GM18870 (cell line): ENCODE measurements around the gene TMEM50B.
"Not testable (repeated sequence)": the region's sequence is repeated elsewhere in the genome, so short reads cannot be mapped to it uniquely, and the experiment has no call there.

Experiments used
- ATAC-seq: cut with Tn5 transposase; IDR thresholded peaks from one replicate; pipeline ENCODE4 v1.9.1; 2021; ENCODE audit warnings: moderate library complexity; ENCODE audit not compliant: unreplicated experiment

TMEM50B gene

DNA sequence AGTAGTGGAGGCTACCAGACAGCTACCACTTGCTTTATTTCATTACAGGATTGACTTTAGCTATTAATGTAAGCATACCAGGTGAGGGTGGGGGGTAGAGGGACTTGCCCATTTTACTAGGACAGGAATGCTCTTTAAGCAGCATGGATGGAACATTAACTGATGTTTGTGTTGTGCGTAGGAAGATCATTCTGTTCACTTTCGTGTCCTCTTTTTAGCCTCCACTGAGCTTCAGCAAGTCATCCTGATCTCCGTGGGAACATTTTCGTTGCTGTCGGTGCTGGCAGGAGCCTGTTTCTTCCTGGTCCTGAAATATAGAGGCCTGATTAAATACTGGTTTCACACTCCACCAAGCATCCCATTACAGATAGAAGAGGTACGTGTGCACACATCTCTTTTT is 47.3 kb downstream of the TMEM50B start:
- ATAC-seq = no peak

- ATAC-seq = no peak
Observed at GRCh38 chr21:33430858-33431257, 48.9 kb downstream of the TMEM50B start.

- no peak for ATAC-seq
Observed at GRCh38 chr21:33428669-33429068, 51.1 kb downstream of the TMEM50B start.

DNA sequence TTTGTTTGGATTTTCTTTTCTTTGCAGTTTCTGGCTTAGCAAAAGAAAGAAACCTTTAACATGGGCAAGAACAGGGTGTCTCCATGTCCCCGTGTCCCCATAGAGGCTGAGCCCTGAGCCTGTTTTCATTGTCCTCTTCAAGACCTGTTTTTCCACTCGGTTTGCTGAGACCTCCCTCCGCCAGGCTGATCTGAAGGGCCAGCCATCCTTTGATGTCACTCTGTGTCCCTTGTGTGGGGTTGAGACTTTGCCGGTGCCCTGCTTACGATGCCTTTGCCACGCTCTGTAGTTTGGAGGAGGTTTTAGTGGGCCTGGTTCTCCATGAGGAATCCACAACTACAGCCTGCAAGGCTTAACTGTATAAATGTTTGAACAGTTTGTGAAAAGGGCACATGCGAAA is 52.7 kb downstream of the TMEM50B start:
- no peak for ATAC-seq

GRCh38 chr21:33425825-33426224 is 53.9 kb downstream of the TMEM50B start:
- ATAC-seq = no peak

- ATAC-seq = no peak
Observed at GRCh38 chr21:33424214-33424613, 55.6 kb downstream of the TMEM50B start.

- ATAC-seq = no peak
Observed at GRCh38 chr21:33421713-33422393, 57.9 kb downstream of the TMEM50B start.

- ATAC-seq = no peak
Observed at GRCh38 chr21:33419538-33420123, 60.1 kb downstream of the TMEM50B start.

- ATAC-seq = no peak
Observed at GRCh38 chr21:33418691-33419090, 61.1 kb downstream of the TMEM50B start.

GRCh38 chr21:33414926-33415325 is 64.8 kb downstream of the TMEM50B start:
- no peak for ATAC-seq

GRCh38 chr21:33414068-33414467 is 65.7 kb downstream of the TMEM50B start:
- ATAC-seq = no peak

- no peak for ATAC-seq
Observed at GRCh38 chr21:33412832-33413519, 66.8 kb downstream of the TMEM50B start.

GRCh38 chr21:33412439-33412831 is 67.3 kb downstream of the TMEM50B start:
- not testable (repeated sequence) for ATAC-seq

- ATAC-seq = no peak
Observed at GRCh38 chr21:33411949-33412430, 67.8 kb downstream of the TMEM50B start.

- no peak for ATAC-seq
Observed at GRCh38 chr21:33406493-33406892, 73.3 kb downstream of the TMEM50B start.

DNA sequence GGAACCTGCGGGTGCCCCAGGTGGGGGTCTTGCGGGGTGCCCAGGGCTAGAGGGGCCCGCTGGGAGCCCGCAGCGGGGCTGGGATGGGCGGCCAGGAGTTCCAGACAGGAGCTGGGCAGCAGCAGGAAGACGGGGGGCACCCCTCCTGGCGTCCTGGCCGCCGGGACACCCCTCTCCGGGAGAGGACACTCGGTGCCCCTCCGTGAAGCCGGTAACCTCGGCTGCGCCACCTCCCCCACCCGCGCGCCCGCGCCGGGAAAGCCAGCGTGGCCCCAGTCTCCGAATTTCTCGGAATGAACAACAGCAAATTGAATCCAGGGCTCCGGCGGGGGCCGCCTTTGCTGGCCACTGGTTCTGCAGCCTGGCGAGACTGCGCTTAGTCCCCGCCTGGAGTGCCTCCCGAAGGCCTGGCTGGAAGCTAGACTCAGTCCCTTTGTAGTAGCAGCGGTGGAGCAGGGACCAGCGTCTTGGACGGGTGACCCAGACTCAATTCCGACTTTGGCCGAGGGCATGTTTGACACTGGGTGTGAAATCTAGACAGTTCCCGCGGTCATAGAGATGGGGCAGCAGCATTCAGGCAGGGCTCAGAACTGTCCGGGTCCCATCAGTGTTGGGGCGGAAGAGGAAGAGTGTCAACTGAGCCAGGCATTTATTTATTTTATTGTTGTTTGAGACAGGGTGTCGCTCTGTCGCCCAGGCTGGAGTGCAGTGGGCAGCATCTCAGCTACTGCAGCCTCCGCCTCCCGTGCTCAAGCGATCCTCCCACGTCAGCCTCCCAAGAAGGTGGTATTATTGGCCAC is 75.8 kb downstream of the TMEM50B start:
- ATAC-seq = no peak

DNA sequence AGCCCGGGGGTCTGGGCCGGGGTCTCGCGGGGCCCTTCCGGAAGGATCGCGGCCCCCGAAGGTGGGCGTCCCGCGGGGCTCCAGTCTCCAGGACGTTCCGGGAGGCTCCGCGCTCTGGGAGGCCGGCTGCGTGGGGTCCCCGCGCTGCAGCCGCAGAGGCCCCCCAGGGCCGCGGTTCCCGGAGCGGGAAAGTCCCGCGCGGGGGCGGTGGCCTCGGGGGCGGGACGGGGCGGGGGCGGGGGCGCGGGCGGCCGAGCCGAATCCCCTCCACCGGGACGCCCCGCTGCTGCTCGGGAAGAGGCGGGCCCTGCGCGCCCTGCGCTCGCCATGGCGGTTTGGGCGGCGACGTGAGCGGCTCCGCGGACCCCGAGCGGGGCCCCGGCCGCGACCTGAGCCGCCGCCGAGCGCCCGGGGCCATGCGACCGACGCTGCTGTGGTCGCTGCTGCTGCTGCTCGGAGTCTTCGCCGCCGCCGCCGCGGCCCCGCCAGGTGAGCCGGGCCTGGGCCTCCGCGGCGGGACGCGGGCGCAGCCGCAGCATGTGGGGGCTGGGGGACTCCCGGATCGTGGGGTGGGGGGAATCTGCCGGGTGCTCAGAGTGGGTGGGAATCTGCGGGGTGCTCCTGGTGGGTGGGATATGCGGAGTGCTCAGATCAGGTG is 76.5 kb downstream of the TMEM50B start, which contains the start of gene IFNGR2:
IFNGR2 (plus strand) TSS at position 286 of the 658 bp plus-strand sequence; CDS start at position 417, 131 bp downstream.
- ATAC-seq = no peak

DNA sequence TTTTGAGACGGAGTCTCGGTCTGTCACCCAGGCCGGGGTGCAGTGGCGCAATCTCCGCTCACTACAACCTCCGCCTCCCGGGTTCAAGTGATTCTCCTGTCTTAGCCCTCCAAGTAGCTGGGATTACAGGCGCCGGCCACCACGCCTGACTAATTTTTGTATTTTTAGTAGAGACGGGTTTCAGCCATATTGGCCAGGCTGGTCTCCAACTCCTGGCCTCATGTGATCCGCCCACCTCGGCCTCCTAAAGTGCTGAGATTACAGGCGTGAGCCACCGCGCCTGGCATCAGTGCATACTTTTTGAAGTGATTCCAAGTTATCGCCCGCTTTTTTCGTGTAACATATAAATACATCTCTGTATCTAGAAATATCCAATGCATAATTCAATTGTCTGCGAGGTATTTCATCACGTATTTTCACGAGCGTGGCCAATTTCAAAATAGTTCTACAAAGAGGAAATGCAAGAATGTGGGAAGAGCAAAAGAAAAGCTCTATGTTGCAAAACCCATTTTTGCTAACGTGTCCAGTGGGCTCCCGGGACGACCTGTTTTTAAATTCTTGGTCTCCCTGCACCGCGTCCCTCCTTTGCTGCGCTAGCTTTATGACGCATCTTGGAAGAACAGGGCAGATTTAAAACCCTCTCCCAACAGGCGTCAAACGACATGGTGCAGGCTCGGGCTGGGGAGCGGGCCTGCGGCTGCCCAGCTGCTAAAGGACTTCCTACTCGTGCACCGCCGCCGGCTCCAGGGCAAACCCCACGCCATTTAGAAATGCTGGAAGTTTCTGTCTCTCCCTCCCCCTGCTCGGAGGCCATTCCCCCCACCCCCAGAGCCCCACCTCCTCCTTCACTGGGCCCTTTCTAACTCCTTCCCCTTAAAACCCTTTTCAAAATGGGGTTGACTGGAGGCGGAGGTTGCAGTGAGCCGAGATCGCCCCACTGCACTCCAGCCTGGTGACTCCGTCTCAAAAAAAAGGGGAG is 77.5 kb downstream of the TMEM50B start:
- ATAC-seq = no peak

DNA sequence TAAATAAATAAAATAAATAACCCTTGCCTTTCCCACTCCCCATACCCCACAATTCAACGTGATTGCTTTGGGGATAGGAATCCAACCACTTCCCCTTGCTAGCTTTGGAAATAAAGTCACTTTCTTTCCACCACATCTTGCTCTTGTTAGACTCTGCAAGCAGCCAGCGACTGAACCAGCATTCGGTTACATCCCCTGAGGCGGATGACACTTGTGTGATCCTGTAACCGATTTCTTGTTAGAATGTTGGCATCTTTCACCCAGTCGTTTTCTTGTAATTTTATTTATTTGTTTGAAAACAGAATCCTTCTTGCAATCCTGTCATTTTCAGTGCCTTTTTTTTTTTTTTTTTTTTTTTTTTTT is 78.2 kb downstream of the TMEM50B start:
- ATAC-seq = no peak
